ENCODE measurements around the gene DEFB124. TPM values are rescaled to one million over a fixed set of nuclear protein-coding genes. Genes with fewer than 3 reads are reported as not detected.
"Not testable (repeated sequence)": the region's sequence is repeated elsewhere in the genome, so short reads cannot be mapped to it uniquely, and the experiment has no call there.

DEFB124 gene
- total and polyA plus RNA-seq, 2 experiments from 2014 or later = not detected

- Histone ChIP-seq H3F3A (ENCODE audit: insufficient read depth) (no peaks in the 10 kb centered on the region), H3K9me3 (ENCODE audit: low read depth) (no peaks in the 10 kb centered on the region), H3K4me3 (no peak within 1 kb of the TSS), H3K9ac (no peak within 1 kb of the TSS), H3K27me3 (replicated peaks; ENCODE audit: insufficient read depth) (no peaks in the 10 kb centered on the region), H3K27ac (no peak within 1 kb of the TSS), H3K36me3 (ENCODE audit: low read depth) (no peaks in the 10 kb centered on the region), H3K4me1 (ENCODE audit: insufficient read depth) (no peaks in the 10 kb centered on the region), H3K9me2 (ENCODE audit: insufficient read depth) (no peaks in the 10 kb centered on the region), H4K20me1 (ENCODE audit: insufficient read depth) (no peaks in the 10 kb centered on the region), H3K4me2 (ENCODE audit: unreplicated experiment) (no peak within 1 kb of the TSS), H3K79me2 (ENCODE audit: insufficient read depth) (no peaks in the 10 kb centered on the region), H2AFZ (no peak within 1 kb of the TSS)
- no peak for DNase-seq
- in situ Hi-C loops (cut with MboI) = no loop called here
- 51 to 55% methylated on average over 16 of the region's 16 CpGs for WGBS, 2 experiments (ENCODE audit: low coverage in 1 of 2, low lambda C conversion rate in 2 of 2, missing lambda C conversion rate in 2 of 2)
- TF ChIP-seq EZH2 (IDR thresholded peaks at IDR 0.05; ENCODE audit: insufficient read depth, poor library complexity, severe bottlenecking) (no peak), EZH2phosphoT487 (IDR thresholded peaks at IDR 0.05; ENCODE audit: insufficient read depth, low read depth) (no peak)
Measured at GRCh38 chr20:31440012-31440659, 34.8 kb downstream of the DEFB124 start, which contains the start of gene DEFB123. DEFB123 (plus strand) TSS chr20:31440632; CDS start chr20:31440699, 67 bp downstream.

GRCh38 chr20:31430568-31431115 lies 44.3 kb downstream of the DEFB124 start:
- H3F3A ChIP-seq (ENCODE audit: insufficient read depth) = no peaks in the 10 kb centered on the region

GRCh38 chr20:31427576-31427975 lies 47.4 kb downstream of the DEFB124 start:
- H3K27me3 ChIP-seq (replicated peaks; ENCODE audit: insufficient read depth); H3K27ac ChIP-seq; in situ Hi-C loops (cut with MboI); H3K9ac ChIP-seq; H3K4me3 ChIP-seq; H3K36me3 ChIP-seq (ENCODE audit: low read depth); H3K4me1 ChIP-seq (ENCODE audit: insufficient read depth); H3K79me2 ChIP-seq (ENCODE audit: insufficient read depth); H3K9me2 ChIP-seq (ENCODE audit: insufficient read depth); H3K9me3 ChIP-seq (ENCODE audit: low read depth); H2AFZ ChIP-seq; H4K20me1 ChIP-seq (ENCODE audit: insufficient read depth); H3F3A ChIP-seq (ENCODE audit: insufficient read depth); H3K4me2 ChIP-seq (ENCODE audit: unreplicated experiment); DNase-seq: not testable (repeated sequence)
- 82 to 84% methylated on average over 6 to 27 of the region's 31 CpGs for WGBS, 2 experiments (ENCODE audit: low coverage in 1 of 2, low lambda C conversion rate in 2 of 2, missing lambda C conversion rate in 2 of 2)

More at GRCh38 chr20:31430568-31431115, 44.3 kb downstream of the DEFB124 start:
- Histone ChIP-seq H3K36me3 (ENCODE audit: low read depth) (no peaks in the 10 kb centered on the region), H4K20me1 (ENCODE audit: insufficient read depth) (no peaks in the 10 kb centered on the region), H3K4me3 (no peak overlapping the region), H3K4me1 (ENCODE audit: insufficient read depth) (no peaks in the 10 kb centered on the region), H3K27ac (no peak overlapping the region), H3K9me2 (ENCODE audit: insufficient read depth) (no peaks in the 10 kb centered on the region), H3K9ac (no peak overlapping the region), H3K27me3 (replicated peaks; ENCODE audit: insufficient read depth) (no peaks in the 10 kb centered on the region; the same call in 1 of the 2 replicates), H3K79me2 (ENCODE audit: insufficient read depth) (no peaks in the 10 kb centered on the region), H3K9me3 (ENCODE audit: low read depth) (no peaks in the 10 kb centered on the region), H3K4me2 (ENCODE audit: unreplicated experiment) (no peak overlapping the region), H2AFZ (no peak overlapping the region)
- no peak for DNase-seq
- TF ChIP-seq EZH2phosphoT487 (IDR thresholded peaks at IDR 0.05; ENCODE audit: insufficient read depth, low read depth) (no peak), EZH2 (IDR thresholded peaks at IDR 0.05; ENCODE audit: insufficient read depth, poor library complexity, severe bottlenecking) (no peak)
- in situ Hi-C loops (cut with MboI) = no loop called here
- WGBS, 2 experiments (ENCODE audit: low coverage in 1 of 2, low lambda C conversion rate in 2 of 2, missing lambda C conversion rate in 2 of 2) = 19 to 20% methylated on average over 4 of the region's 4 CpGs

- H3K36me3 ChIP-seq (ENCODE audit: low read depth); H3K4me2 ChIP-seq (ENCODE audit: unreplicated experiment); H4K20me1 ChIP-seq (ENCODE audit: insufficient read depth); H3K4me1 ChIP-seq (ENCODE audit: insufficient read depth); H3K9me2 ChIP-seq (ENCODE audit: insufficient read depth); in situ Hi-C loops (cut with MboI); H3F3A ChIP-seq (ENCODE audit: insufficient read depth); H3K27me3 ChIP-seq (replicated peaks; ENCODE audit: insufficient read depth); H3K27ac ChIP-seq; H3K79me2 ChIP-seq (ENCODE audit: insufficient read depth); H3K4me3 ChIP-seq; H3K9ac ChIP-seq; DNase-seq; H2AFZ ChIP-seq; H3K9me3 ChIP-seq (ENCODE audit: low read depth): not testable (repeated sequence)
- WGBS, 2 experiments (ENCODE audit: low coverage in 1 of 2, low lambda C conversion rate in 2 of 2, missing lambda C conversion rate in 2 of 2) = 88 to 100% methylated on average over 1 to 29 of the region's 48 CpGs
Measured at GRCh38 chr20:31426891-31427551, 47.9 kb downstream of the DEFB124 start.
